Smooth muscle cell (in vitro differentiated cells): ENCODE results near the gene RUNX1. TPM values are rescaled to one million over a fixed set of nuclear protein-coding genes. Genes with fewer than 3 reads are reported as not detected.

ENCODE experiments used
- DNase-seq: peaks from one replicate; lab custom pipeline; 2025; ENCODE audit not compliant: unreplicated experiment; lab: John Stamatoyannopoulos, UW
- H2AFZ ChIP-seq: fragments of 200-600 bp; sonication (generic); 2 replicates; pipeline ENCODE4 v1.6.0; 2016; ENCODE audit warnings: antibody characterized with exemption, low read depth, mild to moderate bottlenecking
- H3F3A ChIP-seq: fragments of 200-600 bp; sonication (generic); 2 replicates; pipeline ENCODE4 v1.6.0; 2017; ENCODE audit warnings: antibody characterized with exemption, low read depth
- H3K27ac ChIP-seq: fragments of 200-600 bp; sonication (generic); 2 replicates; pipeline ENCODE4 v1.5.1; 2016; ENCODE audit warnings: low read depth, mild to moderate bottlenecking
- H3K27me3 ChIP-seq: fragments of 200-600 bp; sonication (generic); 2 replicates; pipeline ENCODE4 v1.6.1; 2016; ENCODE audit warnings: low read depth, mild to moderate bottlenecking
- H3K36me3 ChIP-seq: fragments of 200-600 bp; sonication (generic); 2 replicates; pipeline ENCODE4 v1.5.1; 2016; ENCODE audit warnings: low read depth
- H3K4me1 ChIP-seq: fragments of 200-600 bp; sonication (generic); 2 replicates; pipeline ENCODE4 v1.5.1; 2016; ENCODE audit warnings: low read depth
- H3K4me2 ChIP-seq: fragments of 200-600 bp; sonication (generic); 2 replicates; pipeline ENCODE4 v1.6.0; 2016; ENCODE audit warnings: mild to moderate bottlenecking
- H3K4me3 ChIP-seq: fragments of 200-600 bp; sonication (generic); 2 replicates; pipeline ENCODE4 v1.5.1; 2016; ENCODE audit warnings: mild to moderate bottlenecking
- H3K79me2 ChIP-seq: fragments of 200-600 bp; sonication (generic); 2 replicates; pipeline ENCODE4 v1.6.0; 2016; ENCODE audit warnings: low read depth, mild to moderate bottlenecking
- H3K9ac ChIP-seq: fragments of 200-600 bp; sonication (generic); 2 replicates; pipeline ENCODE4 v1.6.0; 2016; ENCODE audit warnings: low read depth
- H3K9me3 ChIP-seq: fragments of 200-600 bp; sonication (generic); replicated peaks from 2 replicates; pipeline ENCODE4 v1.5.1; 2016; ENCODE audit warnings: low read depth
- H4K20me1 ChIP-seq: fragments of 200-600 bp; sonication (generic); 2 replicates; pipeline ENCODE4 v1.6.0; 2016; ENCODE audit warnings: low read depth
- WGBS: methylation state at CpG from one replicate; pipeline ENCODE4 v1.1.7; 2016; ENCODE audit warnings: low lambda C conversion rate; 5-methylcytosine and 5-hydroxymethylcytosine counted together
- polyA plus RNA-seq: library from polyadenylated mRNA; unstranded; fragments of >200 nt; fragmentation: Nextera tagmentation; extraction: Ambion mirVana; gene quantifications from 2 replicates; pipeline ENCODE4 v1.2.1, GENCODE V29; 2016
- total RNA-seq: library from RNA; depleted of rRNA; stranded (reverse); fragments of >200 nt; gene quantifications from 2 replicates; pipeline ENCODE4 v1.2.3, GENCODE V29; 2014
- TF ChIP-seq, protein P1 (sequence below): fragments of 200-600 bp; sonication (generic); IDR thresholded peaks from 2 replicates; pipeline ENCODE4 v1.5.1; 2017; ENCODE audit warnings: borderline replicate concordance, mild to moderate bottlenecking, antibody characterized with exemption; ENCODE audit not compliant: insufficient read depth, poor library complexity, severe bottlenecking

RUNX1 gene
- total and polyA plus RNA-seq, 2 experiments from 2014 or later, result 33.4 to 97.6 TPM

GRCh38 chr21:34857122-34857713 is 191.9 kb downstream of the RUNX1 start:
- H3K4me2 ChIP-seq, result no peak overlapping the region
- no peaks in the 10 kb centered on the region for H3K9me3 ChIP-seq
- no peaks in the 10 kb centered on the region for H3K4me1 ChIP-seq
- no peaks in the 10 kb centered on the region for H3K27me3 ChIP-seq
- WGBS, result 82% methylated on average over 9 of the region's 9 CpGs
- peaks cover 84% of the 10 kb centered on the region for H3K79me2 ChIP-seq
- TF ChIP-seq, protein P1, sequence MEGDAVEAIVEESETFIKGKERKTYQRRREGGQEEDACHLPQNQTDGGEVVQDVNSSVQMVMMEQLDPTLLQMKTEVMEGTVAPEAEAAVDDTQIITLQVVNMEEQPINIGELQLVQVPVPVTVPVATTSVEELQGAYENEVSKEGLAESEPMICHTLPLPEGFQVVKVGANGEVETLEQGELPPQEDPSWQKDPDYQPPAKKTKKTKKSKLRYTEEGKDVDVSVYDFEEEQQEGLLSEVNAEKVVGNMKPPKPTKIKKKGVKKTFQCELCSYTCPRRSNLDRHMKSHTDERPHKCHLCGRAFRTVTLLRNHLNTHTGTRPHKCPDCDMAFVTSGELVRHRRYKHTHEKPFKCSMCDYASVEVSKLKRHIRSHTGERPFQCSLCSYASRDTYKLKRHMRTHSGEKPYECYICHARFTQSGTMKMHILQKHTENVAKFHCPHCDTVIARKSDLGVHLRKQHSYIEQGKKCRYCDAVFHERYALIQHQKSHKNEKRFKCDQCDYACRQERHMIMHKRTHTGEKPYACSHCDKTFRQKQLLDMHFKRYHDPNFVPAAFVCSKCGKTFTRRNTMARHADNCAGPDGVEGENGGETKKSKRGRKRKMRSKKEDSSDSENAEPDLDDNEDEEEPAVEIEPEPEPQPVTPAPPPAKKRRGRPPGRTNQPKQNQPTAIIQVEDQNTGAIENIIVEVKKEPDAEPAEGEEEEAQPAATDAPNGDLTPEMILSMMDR, result no peak
- H2AFZ ChIP-seq, result no peak overlapping the region
- no peak overlapping the region for H3K9ac ChIP-seq
- no peak for DNase-seq
- no peaks in the 10 kb centered on the region for H3K36me3 ChIP-seq
- H4K20me1 ChIP-seq, result peaks cover 100% of the 10 kb centered on the region
- H3K27ac ChIP-seq, result peak overlapping the region; percentile 64
- peaks cover 73% of the 10 kb centered on the region for H3F3A ChIP-seq
- no peak overlapping the region for H3K4me3 ChIP-seq

- Histone ChIP-seq H3K9ac (no peak overlapping the region), H3K27me3 (no peaks in the 10 kb centered on the region), H3K27ac (peak overlapping the region; percentile 76), H2AFZ (no peak overlapping the region), H3F3A (peaks cover 69% of the 10 kb centered on the region), H3K79me2 (peaks cover 87% of the 10 kb centered on the region), H3K4me3 (no peak overlapping the region), H4K20me1 (peaks cover 98% of the 10 kb centered on the region), H3K9me3 (no peaks in the 10 kb centered on the region), H3K36me3 (peaks cover 8% of the 10 kb centered on the region), H3K4me1 (no peaks in the 10 kb centered on the region), H3K4me2 (no peak overlapping the region)
- WGBS, result 46% methylated on average over 3 of the region's 3 CpGs
- TF ChIP-seq, protein P1, result no peak
- no peak for DNase-seq
Observed at GRCh38 chr21:34852448-34852847, 196.7 kb downstream of the RUNX1 start.

- Histone ChIP-seq H3K79me2 (peaks cover 73% of the 10 kb centered on the region), H3K27ac (peak overlapping the region; percentile 28), H2AFZ (no peak overlapping the region), H3K9ac (no peak overlapping the region), H3K4me2 (no peak overlapping the region), H4K20me1 (peaks cover 98% of the 10 kb centered on the region), H3F3A (peaks cover 70% of the 10 kb centered on the region), H3K4me3 (no peak overlapping the region), H3K9me3 (no peaks in the 10 kb centered on the region), H3K4me1 (peaks cover 20% of the 10 kb centered on the region), H3K27me3 (no peaks in the 10 kb centered on the region), H3K36me3 (peaks cover 8% of the 10 kb centered on the region)
- WGBS, result 93% methylated on average over 11 of the region's 11 CpGs
- TF ChIP-seq, protein P1, result no peak
- no peak for DNase-seq
Observed at GRCh38 chr21:34850166-34850690, 198.9 kb downstream of the RUNX1 start.
